ENCODE data around the gene PTPRN2. TPM values are rescaled to one million over a fixed set of nuclear protein-coding genes. Genes with fewer than 3 reads are reported as not detected.

The PTPRN2 gene
- polyA plus RNA-seq, 1 of the 3 experiments (the other 2 are of a cell fraction): 4.0 TPM

DNA sequence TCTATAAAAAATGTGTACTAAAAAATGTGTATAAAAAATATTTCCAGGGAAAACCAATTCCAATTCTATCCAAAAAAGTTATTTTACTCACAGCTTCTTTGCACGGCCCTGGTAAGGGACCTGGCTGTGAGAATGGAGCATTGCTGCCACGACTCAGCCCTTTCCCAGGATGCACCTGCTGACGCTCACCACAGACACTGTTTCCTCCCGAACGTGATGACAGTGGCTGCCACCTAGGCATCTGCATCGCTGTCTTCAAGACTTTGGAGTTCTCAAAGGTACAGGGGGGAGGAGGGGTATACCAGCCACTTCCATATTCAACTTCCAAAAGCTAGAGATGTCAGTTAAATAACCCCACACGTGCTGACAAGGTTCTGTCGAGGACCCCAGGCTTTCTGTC lies 23.9 kb upstream of the PTPRN2 start:
- DNase-seq: no peak
- Histone ChIP-seq H3K27ac (ENCODE audit: low read depth in 2 of 2, low read length in 1 of 2) (no peak overlapping the region), H4K20me1 (ENCODE audit: insufficient read depth) (no peaks in the 10 kb centered on the region), H3F3A (replicated peaks; ENCODE audit: insufficient read depth) (peaks cover 5% of the 10 kb centered on the region), H3K9me2 (no peaks in the 10 kb centered on the region), H3K9ac (no peak overlapping the region), H3K4me1 (ENCODE audit: control insufficient read depth in 1 of 2, insufficient read depth in 2 of 2, low read depth in 1 of 2, low read length in 1 of 2) (peaks cover 0 to 10% of the 10 kb centered on the region in 2 experiments; a peak in 2 of 4 replicates), H3K27me3 (ENCODE audit: insufficient read depth) (no peaks in the 10 kb centered on the region), H3K79me2 (ENCODE audit: insufficient read depth) (no peaks in the 10 kb centered on the region), H3K4me2 (no peak overlapping the region), H3K4me3 (ENCODE audit: low read depth in 2 of 2, low read length in 1 of 2) (no peak overlapping the region), H3K36me3 (replicated peaks in 1 of 2; ENCODE audit: control insufficient read depth in 1 of 2, insufficient read depth in 2 of 2, low read length in 1 of 2) (peaks cover 3 to 8% of the 10 kb centered on the region in 2 experiments), H3K9me3 (no peaks in the 10 kb centered on the region), H2AFZ (ENCODE audit: low read depth) (no peak overlapping the region)
- CTCF ChIA-PET: interaction anchor here (1.4 kb wide), 1 partner anchor 36 kb away, joined by 4 read pairs; no protein-coding TSS in a partner anchor
- POLR2A ChIA-PET: no interaction called here
- TF ChIP-seq FOXM1 (IDR thresholded peaks at IDR 0.05; ENCODE audit: low read depth): no peak
- 97% methylated on average over 8 of the region's 8 CpGs for WGBS (ENCODE audit: low lambda C conversion rate)

DNA sequence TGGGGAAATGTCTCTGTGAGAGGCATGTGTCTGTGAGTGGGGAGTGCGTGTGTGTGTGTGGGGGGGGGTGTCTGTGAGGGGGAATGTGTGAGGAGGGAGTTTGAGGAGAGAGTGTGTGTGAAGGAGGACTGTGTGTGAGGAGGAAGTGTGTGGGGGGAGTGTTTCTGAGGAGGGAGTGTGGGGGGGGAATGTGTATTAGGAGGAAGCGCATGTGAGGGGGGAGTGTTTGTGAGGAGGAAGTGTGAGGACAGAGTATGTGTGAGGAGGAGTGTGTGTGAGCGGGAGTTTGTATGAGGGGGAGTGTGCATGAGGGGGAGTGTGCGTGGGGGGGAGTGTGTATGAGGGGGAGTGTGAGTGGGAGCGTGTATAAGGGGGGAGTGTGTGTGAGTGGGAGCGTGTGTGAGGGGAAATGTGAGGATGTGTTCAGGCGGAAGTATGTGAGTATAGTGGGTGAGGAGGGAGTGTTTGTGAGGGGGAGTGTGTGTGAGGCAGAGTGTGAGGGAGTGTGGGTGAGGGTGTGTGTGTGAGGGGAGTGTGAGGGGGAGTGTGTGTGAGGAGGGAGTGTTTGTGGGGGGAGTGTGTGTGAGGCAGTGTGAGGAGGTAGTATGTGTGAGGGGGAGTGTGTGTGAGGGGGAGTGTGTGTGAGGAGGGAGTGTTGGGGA lies 21.8 kb upstream of the PTPRN2 start:
- Histone ChIP-seq H2AFZ (ENCODE audit: low read depth) (no peak overlapping the region), H3K4me1 (ENCODE audit: control insufficient read depth in 1 of 2, insufficient read depth in 2 of 2, low read depth in 1 of 2, low read length in 1 of 2) (peaks cover 0 to 7% of the 10 kb centered on the region in 2 experiments; a peak in 2 of 4 replicates), H3K27me3 (ENCODE audit: insufficient read depth) (no peaks in the 10 kb centered on the region), H3K9me2 (no peaks in the 10 kb centered on the region), H3K36me3 (replicated peaks in 1 of 2; ENCODE audit: control insufficient read depth in 1 of 2, insufficient read depth in 2 of 2, low read length in 1 of 2) (peaks cover 3 to 8% of the 10 kb centered on the region in 2 experiments), H3K79me2 (ENCODE audit: insufficient read depth) (no peaks in the 10 kb centered on the region), H4K20me1 (ENCODE audit: insufficient read depth) (no peaks in the 10 kb centered on the region), H3K4me2 (no peak overlapping the region), H3K9me3 (no peaks in the 10 kb centered on the region), H3K9ac (no peak overlapping the region), H3K4me3 (ENCODE audit: low read depth in 2 of 2, low read length in 1 of 2) (no peak overlapping the region), H3F3A (replicated peaks; ENCODE audit: insufficient read depth) (peaks cover under 1% of the 10 kb centered on the region), H3K27ac (ENCODE audit: low read depth in 2 of 2, low read length in 1 of 2) (no peak overlapping the region)
- POLR2A ChIA-PET: no interaction called here
- 93% methylated on average over 7 of the region's 7 CpGs for WGBS (ENCODE audit: low lambda C conversion rate)
- CTCF ChIA-PET: no interaction called here
- no peak for DNase-seq
- TF ChIP-seq EP300 (IDR thresholded peaks at IDR 0.05; ENCODE audit: borderline replicate concordance in 1 of 2, low read depth in 1 of 2, low read length in 1 of 2) (no peak), NFIC (IDR thresholded peaks at IDR 0.05; ENCODE audit: borderline replicate concordance) (no peak), FOXJ3 (CRISPR knock-in tag; IDR thresholded peaks at IDR 0.05) (no peak), SIN3A (IDR thresholded peaks at IDR 0.05; ENCODE audit: borderline replicate concordance, low read depth, low read length) (no peak), YY1 (IDR thresholded peaks at IDR 0.05; ENCODE audit: low read depth) (no peak), RAD21 (IDR thresholded peaks at IDR 0.05; ENCODE audit: low read length) (no peak)

DNA sequence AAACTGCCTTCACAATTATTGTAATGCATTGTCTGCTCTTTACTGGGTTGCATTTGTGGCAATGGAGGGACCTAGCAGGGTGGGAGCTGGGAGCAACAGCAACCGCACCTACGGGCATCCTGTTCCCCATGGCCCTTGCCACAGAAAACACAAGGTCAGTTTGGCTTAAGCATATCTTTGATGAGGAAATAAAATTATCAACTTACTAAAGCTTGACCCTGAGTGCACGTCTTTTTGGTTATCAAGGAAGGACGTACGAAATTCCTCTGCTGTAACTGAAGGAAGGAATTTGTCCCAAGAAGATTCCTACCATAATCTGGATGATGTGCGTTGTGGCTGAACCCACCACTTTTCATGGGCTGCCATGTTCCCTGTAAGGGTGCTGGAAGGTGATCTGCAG lies 19.9 kb upstream of the PTPRN2 start:
- Histone ChIP-seq H3K4me2 (no peak overlapping the region), H3K36me3 (replicated peaks in 1 of 2; ENCODE audit: control insufficient read depth in 1 of 2, insufficient read depth in 2 of 2, low read length in 1 of 2) (peaks cover 3% of the 10 kb centered on the region in 2 experiments), H3K9me3 (no peaks in the 10 kb centered on the region), H3K27ac (ENCODE audit: low read depth in 2 of 2, low read length in 1 of 2) (no peak overlapping the region), H3K9ac (no peak overlapping the region), H3K4me1 (ENCODE audit: control insufficient read depth in 1 of 2, insufficient read depth in 2 of 2, low read depth in 1 of 2, low read length in 1 of 2) (no peaks in the 10 kb centered on the region; a peak in 1 of 4 replicates), H4K20me1 (ENCODE audit: insufficient read depth) (no peaks in the 10 kb centered on the region), H2AFZ (ENCODE audit: low read depth) (no peak overlapping the region), H3K4me3 (ENCODE audit: low read depth in 2 of 2, low read length in 1 of 2) (no peak overlapping the region), H3F3A (replicated peaks; ENCODE audit: insufficient read depth) (no peaks in the 10 kb centered on the region), H3K27me3 (ENCODE audit: insufficient read depth) (no peaks in the 10 kb centered on the region), H3K79me2 (ENCODE audit: insufficient read depth) (no peaks in the 10 kb centered on the region), H3K9me2 (no peaks in the 10 kb centered on the region)
- ChIA-PET CTCF (interaction anchor here (0.9 kb wide), 1 partner anchor 40 kb away, joined by 3 read pairs; no protein-coding TSS in a partner anchor), POLR2A (no interaction called here)
- no peak for TF ChIP-seq RFX5 (IDR thresholded peaks at IDR 0.05; ENCODE audit: low read length)
- no peak for DNase-seq
- whole genome bisulfite sequencing (ENCODE audit: low lambda C conversion rate): 100% methylated on average over 6 of the region's 6 CpGs
